22Rv1 (cell line): ENCODE results near the gene RAB15.

Source experiments
- CTCF ChIP-seq: fragments of 450-650 bp; IDR thresholded peaks from 2 replicates; pipeline ENCODE4 v1.5.1; 2017; ENCODE audit warnings: mild to moderate bottlenecking
- ZFX ChIP-seq: fragments of 450-650 bp; IDR thresholded peaks from 2 replicates; pipeline ENCODE4 v1.6.1; 2017; ENCODE audit warnings: antibody characterized with exemption, borderline replicate concordance

- no peak for TF ChIP-seq CTCF
- TF ChIP-seq ZFX: no peak
Measured at GRCh38 chr14:64914237-64915028, 57.7 kb downstream of the RAB15 start, which contains the start of gene CHURC1.
